ENCODE measurements around the gene TMEM127.
"Not testable (repeated sequence)": the region's sequence is repeated elsewhere in the genome, so short reads cannot be mapped to it uniquely, and the experiment has no call there.

TMEM127 gene

GRCh38 chr2:96239745-96240264, 26.0 kb downstream of the TMEM127 start:
- no peak for DNase-seq

- DNase-seq: no peak
Measured at GRCh38 chr2:96239091-96239490, 26.7 kb downstream of the TMEM127 start.

GRCh38 chr2:96238266-96238665, 27.5 kb downstream of the TMEM127 start:
- no peak for DNase-seq

GRCh38 chr2:96236882-96237281, 28.9 kb downstream of the TMEM127 start:
- no peak for DNase-seq

- DNase-seq: no peak
Measured at GRCh38 chr2:96233880-96234316, 31.9 kb downstream of the TMEM127 start.

- DNase-seq: no peak
Measured at GRCh38 chr2:96233436-96233835, 32.4 kb downstream of the TMEM127 start.

- no peak for DNase-seq
Measured at GRCh38 chr2:96231316-96231715, 34.5 kb downstream of the TMEM127 start.

GRCh38 chr2:96225016-96225533, 40.7 kb downstream of the TMEM127 start:
- DNase-seq: peak in 1 of 2 donors; percentile 18

- DNase-seq: not testable (repeated sequence)
Measured at GRCh38 chr2:96221106-96221505, 44.7 kb downstream of the TMEM127 start.

- DNase-seq: not testable (repeated sequence)
Measured at GRCh38 chr2:96219959-96220358, 45.8 kb downstream of the TMEM127 start.

GRCh38 chr2:96218508-96219131, 47.2 kb downstream of the TMEM127 start:
- no peak for DNase-seq

- DNase-seq: no peak
Measured at GRCh38 chr2:96214554-96214953, 51.2 kb downstream of the TMEM127 start.

- no peak for DNase-seq
Measured at GRCh38 chr2:96213379-96213778, 52.4 kb downstream of the TMEM127 start.

- no peak for DNase-seq
Measured at GRCh38 chr2:96212339-96212738, 53.5 kb downstream of the TMEM127 start.

GRCh38 chr2:96209729-96210085, 56.1 kb downstream of the TMEM127 start:
- no peak for DNase-seq

- DNase-seq: no peak
Measured at GRCh38 chr2:96209011-96209728, 56.6 kb downstream of the TMEM127 start.

- DNase-seq: peak; percentile 95 to 96
Measured at GRCh38 chr2:96208143-96209010, 57.4 kb downstream of the TMEM127 start, which contains the start of gene STARD7. Gene STARD7 (minus strand): TSS chr2:96208827. CDS start chr2:96208434, 393 bp downstream.

- DNase-seq: no peak
Measured at GRCh38 chr2:96207774-96208142, 58.0 kb downstream of the TMEM127 start.

GRCh38 chr2:96207073-96207773, 58.6 kb downstream of the TMEM127 start:
- DNase-seq: peak in 1 of 2 donors; percentile 22

GRCh38 chr2:96205888-96206287, 59.9 kb downstream of the TMEM127 start:
- no peak for DNase-seq

GRCh38 chr2:96204836-96205624, 60.8 kb downstream of the TMEM127 start:
- DNase-seq: no peak

Data from CD4-positive, alpha-beta T cell treated with Interleukin-1 beta for 1 hour (primary cell).